Activated CD8-positive, alpha-beta memory T cell treated with anti-CD3 and anti-CD28 coated beads, Interleukin-2, amount 10 ng/mL, durations not matched to agents 7 days and 5 days (primary cell): ENCODE measurements around the gene ROBO1. TPM values are rescaled to one million over a fixed set of nuclear protein-coding genes. Genes with fewer than 3 reads are reported as not detected.

Experiments
- ATAC-seq: fragments of 150-1000 bp; cut with Tn5 transposase; one replicate; pipeline ENCODE4 v1.10.0; 2021; ENCODE audit warnings: moderate library complexity
- CTCF ChIA-PET: fragments of 350-600 bp; sonication (Branson Sonifier 250); formaldehyde crosslinking; loops from one replicate; lab custom pipeline; 2021; ENCODE audit warnings: antibody characterized with exemption; lab: Charles Lee
- DNase-seq: peaks from one replicate; pipeline ENCODE4 v3.0.0-alpha.2; 2020
- H3K27ac Mint-ChIP-seq: one replicate; pipeline ENCODE4 v1.8.0; 2021; ENCODE audit warnings: mild to moderate bottlenecking, mixed read lengths
- H3K27me3 Mint-ChIP-seq: one replicate; pipeline ENCODE4 v1.8.0; 2021; ENCODE audit warnings: mixed read lengths
- H3K36me3 Mint-ChIP-seq: one replicate; pipeline ENCODE4 v1.8.0; 2021; ENCODE audit warnings: mild to moderate bottlenecking, mixed read lengths
- H3K4me1 Mint-ChIP-seq: one replicate; pipeline ENCODE4 v1.8.0; 2021; ENCODE audit warnings: mixed read lengths
- H3K4me3 Mint-ChIP-seq: one replicate; pipeline ENCODE4 v1.8.0; 2021; ENCODE audit warnings: mild to moderate bottlenecking, moderate library complexity, mixed read lengths
- H3K9me3 Mint-ChIP-seq: one replicate; pipeline ENCODE4 v1.8.0; 2022; ENCODE audit warnings: low read depth, mixed read lengths
- total RNA-seq, 2 experiments: library from RNA; stranded (reverse); gene quantifications; one replicate each; pipeline ENCODE4 v1.2.3, GENCODE V29; 2021

ROBO1 gene
- total RNA-seq, 2 experiments from 2014 or later = 0.32 to 0.87 TPM

DNA sequence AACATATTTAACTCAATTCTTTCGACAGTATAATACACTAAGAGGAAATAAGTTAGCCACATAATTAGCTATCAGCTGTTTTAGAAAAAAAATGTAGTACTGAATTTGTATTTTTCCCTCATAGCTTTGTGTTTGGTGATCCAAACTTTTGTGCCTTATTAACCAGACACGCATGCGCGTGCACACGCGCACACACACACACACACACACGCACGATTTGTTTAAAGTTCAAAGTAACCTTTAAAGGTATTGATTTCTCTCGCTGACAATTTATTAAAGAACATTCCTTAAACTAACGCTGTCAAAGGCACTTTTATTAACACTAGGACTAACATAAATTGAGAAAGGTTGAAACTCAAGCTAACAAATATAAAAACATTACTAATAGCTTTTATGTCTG lies 198.9 kb downstream of the ROBO1 start:
- CTCF ChIA-PET = no interaction called here
- H3K36me3 Mint-ChIP-seq = no peaks in the 10 kb centered on the region
- no peak overlapping the region for H3K27ac Mint-ChIP-seq
- no peaks in the 10 kb centered on the region for H3K4me1 Mint-ChIP-seq
- no peaks in the 10 kb centered on the region for H3K27me3 Mint-ChIP-seq
- H3K4me3 Mint-ChIP-seq = no peak overlapping the region
- DNase-seq (no peak), ATAC-seq (no peak)
- H3K9me3 Mint-ChIP-seq = peaks cover 12% of the 10 kb centered on the region

DNA sequence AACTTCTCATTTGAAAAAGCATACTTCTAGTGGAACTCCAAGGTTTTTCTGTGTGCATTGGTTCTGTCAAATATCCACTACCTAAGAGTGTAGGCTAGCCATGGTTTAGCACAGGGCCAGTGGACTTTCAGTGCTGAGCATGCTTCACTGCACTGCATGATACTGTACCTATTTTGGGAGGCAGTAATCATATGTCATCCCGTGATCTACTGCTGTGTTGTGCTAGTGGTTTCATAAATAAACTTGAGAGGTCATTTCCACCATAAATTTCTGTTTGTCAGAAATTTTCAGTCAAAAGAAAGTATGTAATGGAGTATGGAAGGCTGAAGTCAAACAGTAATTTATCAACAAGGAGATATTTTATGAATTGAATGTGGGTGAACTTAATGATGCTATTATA lies 203.6 kb downstream of the ROBO1 start:
- no peak overlapping the region for H3K27ac Mint-ChIP-seq
- CTCF ChIA-PET = no interaction called here
- no peaks in the 10 kb centered on the region for H3K27me3 Mint-ChIP-seq
- no peak overlapping the region for H3K4me3 Mint-ChIP-seq
- ATAC-seq = no peak
- H3K36me3 Mint-ChIP-seq = no peaks in the 10 kb centered on the region
- no peaks in the 10 kb centered on the region for H3K4me1 Mint-ChIP-seq
- DNase-seq = no peak
- H3K9me3 Mint-ChIP-seq = peaks cover 9% of the 10 kb centered on the region

DNA sequence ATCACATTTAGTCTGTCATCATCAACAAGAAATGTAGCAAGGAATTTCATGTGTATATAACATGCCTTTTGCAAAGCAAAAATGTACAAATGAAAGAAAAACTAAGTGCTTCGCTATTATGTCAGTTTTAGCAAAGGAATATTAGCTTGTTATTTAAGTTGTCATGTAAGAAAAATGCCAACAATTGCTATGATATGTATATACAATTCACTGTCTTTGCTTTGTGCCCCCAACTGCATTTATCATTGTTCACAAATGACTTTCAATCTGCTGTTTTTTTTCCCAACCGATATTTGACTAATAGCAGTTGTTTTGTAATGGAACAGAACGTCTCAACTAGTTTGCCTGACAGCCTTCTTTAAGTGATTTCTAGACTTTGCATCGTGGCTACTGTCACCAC lies 207.1 kb downstream of the ROBO1 start:
- DNase-seq (no peak), ATAC-seq (no peak)
- no peak overlapping the region for H3K4me3 Mint-ChIP-seq
- H3K27ac Mint-ChIP-seq = no peak overlapping the region
- H3K36me3 Mint-ChIP-seq = no peaks in the 10 kb centered on the region
- CTCF ChIA-PET = no interaction called here
- no peaks in the 10 kb centered on the region for H3K4me1 Mint-ChIP-seq
- no peaks in the 10 kb centered on the region for H3K27me3 Mint-ChIP-seq
- peaks cover 5% of the 10 kb centered on the region for H3K9me3 Mint-ChIP-seq

DNA sequence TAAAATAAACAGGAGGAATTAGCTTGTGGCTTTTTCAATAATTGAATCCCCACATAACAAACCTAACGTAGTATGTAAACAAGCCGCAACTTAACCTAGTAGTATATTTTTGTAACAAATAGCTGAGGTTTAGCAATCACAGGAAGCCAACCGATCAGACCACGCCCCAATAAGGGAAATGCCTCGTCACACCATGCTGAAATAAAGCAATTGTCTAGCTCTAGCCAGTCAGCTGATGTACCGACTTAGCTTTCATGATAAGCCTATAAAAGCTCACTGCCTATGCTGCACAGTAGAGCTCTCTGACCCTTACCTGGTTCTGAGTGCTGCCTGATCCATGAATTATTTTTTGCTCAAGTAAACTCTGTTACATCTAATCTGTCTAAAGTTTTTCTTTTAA lies 208.9 kb downstream of the ROBO1 start:
- ATAC-seq = no peak
- Mint-ChIP-seq H3K9me3 (peaks cover 3% of the 10 kb centered on the region), H3K27ac (no peak overlapping the region), H3K36me3 (no peaks in the 10 kb centered on the region), H3K4me1 (no peaks in the 10 kb centered on the region), H3K27me3 (no peaks in the 10 kb centered on the region), H3K4me3 (no peak overlapping the region)
- CTCF ChIA-PET = no interaction called here
- DNase-seq = no peak

DNA sequence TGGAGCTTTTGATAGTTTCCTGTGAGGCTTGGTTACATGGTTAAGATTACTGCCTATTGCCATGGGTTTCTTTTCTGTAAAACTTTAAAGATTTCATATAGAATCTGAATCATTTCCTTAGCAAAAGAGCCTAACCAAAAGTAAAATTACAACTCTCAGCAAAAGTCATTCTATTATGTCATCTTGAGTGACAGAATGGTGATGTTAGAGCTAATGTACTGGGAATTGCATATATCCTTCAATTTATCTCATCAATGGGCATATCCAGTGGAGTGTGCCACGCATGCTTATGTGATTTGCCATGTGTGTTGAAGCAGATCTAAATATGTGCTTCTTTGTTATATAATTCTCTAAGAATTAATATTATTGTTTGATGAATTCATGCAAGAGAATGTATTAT lies 212.1 kb downstream of the ROBO1 start:
- Mint-ChIP-seq H3K4me3 (no peak overlapping the region), H3K36me3 (no peaks in the 10 kb centered on the region), H3K27me3 (no peaks in the 10 kb centered on the region), H3K4me1 (no peaks in the 10 kb centered on the region), H3K9me3 (peaks cover 3% of the 10 kb centered on the region), H3K27ac (no peak overlapping the region)
- ATAC-seq = no peak
- no peak for DNase-seq
- CTCF ChIA-PET = no interaction called here

DNA sequence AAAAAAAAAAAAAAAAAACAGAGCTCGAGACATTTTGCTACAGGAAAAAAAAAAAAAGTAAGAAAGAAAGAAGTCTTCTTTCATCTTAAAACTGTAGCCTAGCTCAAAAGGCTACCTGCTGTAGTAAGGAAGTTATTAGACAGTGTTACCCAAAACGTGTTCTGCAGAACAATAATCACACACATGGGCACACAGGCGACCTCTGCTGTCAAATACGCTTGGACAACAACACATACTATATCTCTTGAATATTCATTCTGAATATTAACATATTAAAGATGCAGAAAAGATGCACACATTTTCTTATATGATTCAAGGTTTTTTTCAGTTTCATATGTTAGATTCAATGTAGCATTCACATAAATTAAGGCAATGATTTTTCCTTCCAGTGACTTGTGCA lies 215.8 kb downstream of the ROBO1 start:
- DNase-seq (no peak), ATAC-seq (no peak)
- H3K27ac Mint-ChIP-seq = no peak overlapping the region
- H3K36me3 Mint-ChIP-seq = no peaks in the 10 kb centered on the region
- no peaks in the 10 kb centered on the region for H3K9me3 Mint-ChIP-seq
- H3K4me1 Mint-ChIP-seq = no peaks in the 10 kb centered on the region
- no peak overlapping the region for H3K4me3 Mint-ChIP-seq
- no peaks in the 10 kb centered on the region for H3K27me3 Mint-ChIP-seq
- CTCF ChIA-PET = no interaction called here

DNA sequence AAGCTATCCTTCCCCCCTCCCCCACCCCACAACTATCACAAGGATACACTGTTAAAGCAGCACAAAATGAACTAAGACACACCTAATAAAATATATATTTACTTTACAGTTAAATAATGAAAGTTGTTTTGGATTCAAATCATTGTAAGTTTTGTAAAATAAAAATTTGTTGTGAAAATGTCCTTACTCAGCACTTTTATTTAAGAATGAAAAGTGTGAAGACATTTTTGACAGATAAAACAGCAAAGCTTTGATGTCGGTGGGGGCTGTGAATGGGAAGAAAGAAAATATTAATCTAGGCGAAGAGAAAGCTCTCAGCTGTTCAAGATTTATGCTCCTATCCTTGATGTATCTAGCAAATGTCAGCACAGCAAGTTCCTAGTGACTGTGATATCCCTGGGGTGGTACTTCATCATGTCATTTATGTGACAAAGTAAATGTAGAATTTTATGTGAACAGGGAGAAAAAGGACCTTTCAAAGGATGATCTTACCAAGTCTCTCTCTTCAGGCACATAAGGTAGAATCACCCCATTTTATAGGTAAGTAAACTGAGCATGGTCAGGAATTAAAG lies 216.4 kb downstream of the ROBO1 start:
- H3K4me3 Mint-ChIP-seq = no peak overlapping the region
- no peaks in the 10 kb centered on the region for H3K9me3 Mint-ChIP-seq
- ATAC-seq (no peak), DNase-seq (no peak)
- no peak overlapping the region for H3K27ac Mint-ChIP-seq
- CTCF ChIA-PET = no interaction called here
- H3K36me3 Mint-ChIP-seq = no peaks in the 10 kb centered on the region
- H3K27me3 Mint-ChIP-seq = no peaks in the 10 kb centered on the region
- no peaks in the 10 kb centered on the region for H3K4me1 Mint-ChIP-seq

DNA sequence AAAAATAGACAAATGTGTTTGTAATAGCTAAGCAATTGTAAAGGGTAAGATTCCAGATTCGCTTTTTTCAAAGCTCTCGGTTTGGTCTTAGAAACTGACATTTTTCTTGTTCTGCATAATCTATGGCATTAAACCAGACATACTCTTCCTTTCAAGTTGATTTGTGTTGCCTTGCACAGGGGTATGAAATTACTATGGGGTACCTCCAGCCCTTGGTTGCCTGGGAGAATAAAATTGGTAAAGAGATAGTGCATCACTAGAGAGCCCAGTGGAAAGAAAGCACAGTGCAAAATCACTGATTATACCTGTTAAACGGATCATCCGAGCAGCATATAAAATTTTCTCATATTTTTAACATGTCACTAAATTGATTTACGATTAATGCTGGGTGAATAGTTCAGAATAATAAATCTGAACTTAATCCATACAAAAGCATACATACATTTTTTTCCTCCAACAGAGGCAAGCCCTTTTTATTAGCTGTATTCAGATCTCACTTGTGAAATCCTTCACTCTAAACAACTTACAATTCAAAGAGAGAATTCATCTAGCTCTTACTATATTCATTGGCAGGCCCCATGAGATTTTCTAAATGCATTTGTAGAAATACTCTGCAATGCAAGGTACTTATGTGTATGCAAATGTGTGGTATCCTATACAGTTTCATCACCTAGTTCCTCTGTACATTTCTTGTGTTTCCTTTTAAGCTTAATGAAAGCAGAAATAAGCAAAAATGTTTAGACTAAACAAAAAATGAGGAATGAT lies 224.4 kb downstream of the ROBO1 start:
- no peak for DNase-seq
- no peaks in the 10 kb centered on the region for H3K27me3 Mint-ChIP-seq
- no peak for ATAC-seq
- H3K27ac Mint-ChIP-seq = no peak overlapping the region
- CTCF ChIA-PET = no interaction called here
- no peak overlapping the region for H3K4me3 Mint-ChIP-seq
- peaks cover 2% of the 10 kb centered on the region for H3K9me3 Mint-ChIP-seq
- no peaks in the 10 kb centered on the region for H3K36me3 Mint-ChIP-seq
- no peaks in the 10 kb centered on the region for H3K4me1 Mint-ChIP-seq

DNA sequence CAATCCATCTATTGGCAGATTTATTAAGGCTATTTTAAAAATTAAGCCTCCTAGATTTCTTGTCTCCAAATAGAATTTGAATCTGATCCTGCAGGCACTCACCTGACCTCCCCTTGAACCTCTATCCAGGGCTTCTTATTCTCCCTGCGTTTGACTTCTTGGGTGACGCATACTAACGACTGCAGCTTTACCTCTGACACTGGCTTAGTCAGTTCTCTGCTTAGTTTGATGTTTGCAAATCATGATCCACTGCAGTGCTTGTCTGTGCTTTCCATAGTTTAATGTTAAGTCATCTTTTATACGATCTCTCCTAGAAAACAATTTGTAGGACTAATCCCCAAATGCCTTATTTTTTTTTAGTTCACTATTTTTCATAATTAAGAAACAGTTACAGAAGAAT lies 233.1 kb downstream of the ROBO1 start:
- peaks cover 6% of the 10 kb centered on the region for H3K9me3 Mint-ChIP-seq
- no peak overlapping the region for H3K27ac Mint-ChIP-seq
- CTCF ChIA-PET = no interaction called here
- no peak overlapping the region for H3K4me3 Mint-ChIP-seq
- H3K27me3 Mint-ChIP-seq = no peaks in the 10 kb centered on the region
- no peak for ATAC-seq
- no peak for DNase-seq
- no peaks in the 10 kb centered on the region for H3K36me3 Mint-ChIP-seq
- H3K4me1 Mint-ChIP-seq = no peaks in the 10 kb centered on the region

DNA sequence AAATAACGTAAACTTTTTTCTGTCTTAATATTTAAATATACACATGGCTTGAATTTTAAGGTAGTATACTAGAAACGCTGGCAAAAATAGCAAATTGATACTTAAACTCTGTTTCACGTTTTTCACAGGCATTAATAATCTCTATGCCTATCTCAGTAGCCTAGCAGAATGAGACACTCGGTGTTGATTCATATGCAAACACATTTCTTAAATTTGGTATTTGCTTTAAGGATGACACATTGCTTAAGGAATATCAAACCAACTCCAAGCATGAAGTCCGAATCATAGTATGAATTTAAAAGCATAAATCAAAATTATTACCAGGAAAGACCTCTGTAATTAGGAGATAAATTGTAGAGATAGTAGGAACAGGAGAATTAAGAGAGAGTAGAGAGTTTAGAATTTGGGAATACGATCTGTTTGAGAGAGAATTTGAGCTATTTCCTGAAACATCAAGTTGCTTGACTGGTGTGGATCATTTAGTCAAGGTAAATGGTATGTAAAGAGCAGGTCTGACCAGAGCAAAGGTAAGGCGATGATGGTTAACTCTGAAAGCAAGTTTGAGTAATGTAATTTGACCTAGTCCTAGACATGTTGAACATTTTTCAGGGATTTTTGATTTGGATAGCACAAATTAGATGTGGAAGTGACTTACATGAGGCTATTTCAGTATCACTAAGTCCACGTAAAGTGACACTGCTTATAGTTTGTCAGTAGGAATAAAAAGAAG lies 236.1 kb downstream of the ROBO1 start:
- ATAC-seq (no peak), DNase-seq (no peak)
- Mint-ChIP-seq H3K4me3 (no peak overlapping the region), H3K4me1 (no peaks in the 10 kb centered on the region), H3K36me3 (no peaks in the 10 kb centered on the region), H3K9me3 (peaks cover 6% of the 10 kb centered on the region), H3K27me3 (no peaks in the 10 kb centered on the region), H3K27ac (no peak overlapping the region)
- CTCF ChIA-PET = no interaction called here

DNA sequence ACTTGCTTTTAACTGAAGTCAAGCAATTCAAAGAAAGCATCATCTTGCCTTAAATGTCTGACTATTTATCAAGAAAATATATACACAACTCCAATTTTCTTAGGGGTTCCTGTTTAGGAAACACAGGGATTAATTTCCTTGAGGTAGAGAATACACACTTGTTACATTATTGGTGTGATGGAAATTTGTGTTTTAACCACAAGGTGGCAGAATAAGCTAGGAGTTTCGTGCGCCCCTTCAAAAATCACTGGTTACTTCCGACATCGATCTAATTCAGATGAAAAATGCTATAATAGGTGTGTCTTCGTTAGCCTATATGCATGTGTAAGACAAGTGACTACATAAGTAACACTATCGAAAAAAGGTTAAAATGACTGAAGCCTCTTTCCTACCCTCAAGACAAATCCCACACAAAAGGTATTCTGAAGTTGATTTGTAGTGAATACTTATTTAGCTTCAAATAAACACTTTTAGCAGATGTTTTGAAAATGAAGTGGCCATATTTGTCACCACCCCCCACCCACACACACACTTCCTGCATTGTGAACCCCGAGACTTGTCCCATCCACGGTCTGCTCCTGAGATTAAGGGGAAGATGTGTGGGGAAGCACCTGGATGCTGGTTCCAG lies 246.5 kb downstream of the ROBO1 start:
- no peak for DNase-seq
- Mint-ChIP-seq H3K27me3 (no peaks in the 10 kb centered on the region), H3K4me1 (no peaks in the 10 kb centered on the region), H3K9me3 (no peaks in the 10 kb centered on the region), H3K4me3 (no peak overlapping the region), H3K27ac (no peak overlapping the region), H3K36me3 (no peaks in the 10 kb centered on the region)
- ATAC-seq = peak; percentile 36
- CTCF ChIA-PET = no interaction called here

DNA sequence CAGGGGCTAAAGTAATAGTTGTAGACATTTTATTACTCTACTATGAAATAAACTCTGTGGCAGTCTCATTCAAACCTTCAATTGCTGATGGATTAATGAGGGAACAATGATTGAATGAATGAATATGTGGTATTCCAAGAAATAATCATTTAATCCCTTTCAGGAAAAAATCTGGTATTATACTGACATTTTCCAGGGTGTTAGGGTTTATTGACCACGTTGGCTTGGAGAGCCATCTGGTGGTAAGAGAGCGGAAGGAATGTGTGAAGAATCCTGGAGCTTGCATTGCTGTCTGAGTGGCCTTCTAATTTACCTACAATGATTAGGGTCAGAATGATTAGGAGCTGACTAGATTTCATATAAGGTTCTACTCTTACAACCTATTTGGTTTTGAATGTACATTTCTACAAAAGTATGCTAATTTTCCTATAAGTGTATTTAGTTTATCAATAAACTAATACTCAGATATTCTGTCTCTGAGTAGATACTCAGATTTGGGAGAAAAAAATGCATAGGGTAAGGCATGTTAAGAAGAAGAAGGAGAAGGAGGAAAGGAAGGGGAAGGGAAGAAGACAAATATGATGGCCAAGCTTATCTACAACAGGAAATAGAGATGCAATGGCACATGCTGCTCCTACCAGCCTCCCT lies 249.9 kb downstream of the ROBO1 start:
- DNase-seq = no peak
- H3K4me3 Mint-ChIP-seq = no peak overlapping the region
- no peaks in the 10 kb centered on the region for H3K4me1 Mint-ChIP-seq
- H3K36me3 Mint-ChIP-seq = no peaks in the 10 kb centered on the region
- no peak for ATAC-seq
- H3K9me3 Mint-ChIP-seq = no peaks in the 10 kb centered on the region
- H3K27ac Mint-ChIP-seq = no peak overlapping the region
- CTCF ChIA-PET = no interaction called here
- no peaks in the 10 kb centered on the region for H3K27me3 Mint-ChIP-seq

DNA sequence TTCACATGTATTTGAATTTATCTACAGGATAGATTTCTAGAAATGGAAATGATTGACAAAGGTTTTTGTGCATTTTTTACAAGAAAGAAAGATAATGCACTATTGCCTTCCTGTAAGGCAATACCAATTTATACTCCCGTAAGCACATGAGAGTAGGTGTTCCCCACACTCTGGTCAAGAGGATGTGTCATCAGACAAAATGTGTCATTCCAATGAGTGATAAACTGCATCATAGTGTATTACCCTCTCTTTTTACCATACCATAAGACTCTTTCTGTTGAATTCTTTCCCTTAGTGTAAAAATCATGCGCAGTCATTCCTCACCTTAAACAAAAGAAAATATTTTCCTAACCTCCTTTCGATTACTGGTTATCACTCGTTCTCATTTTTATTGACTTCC lies 251.0 kb downstream of the ROBO1 start:
- DNase-seq = no peak
- Mint-ChIP-seq H3K27ac (no peak overlapping the region), H3K4me1 (no peaks in the 10 kb centered on the region), H3K27me3 (no peaks in the 10 kb centered on the region), H3K9me3 (no peaks in the 10 kb centered on the region), H3K36me3 (no peaks in the 10 kb centered on the region), H3K4me3 (no peak overlapping the region)
- no peak for ATAC-seq
- CTCF ChIA-PET = no interaction called here
